ENCODE data around the gene KL.

GRCh38 chr13:33111414-33112110 lies 95.3 kb downstream of the KL start:
- TF ChIP-seq ZNF274 (IDR thresholded peaks at IDR 0.05; ENCODE audit: low read depth, low read length) (no peak), YY1 (IDR thresholded peaks at IDR 0.05; ENCODE audit: insufficient read depth, insufficient read length) (no peak)
